ENCODE data around the gene DKKL1.
A peak's percentile ranks its signal among the peaks of the same experiment; 100 is the strongest.
"Not testable (repeated sequence)": the region's sequence is repeated elsewhere in the genome, so short reads cannot be mapped to it uniquely, and the experiment has no call there.

DKKL1 gene

DNA sequence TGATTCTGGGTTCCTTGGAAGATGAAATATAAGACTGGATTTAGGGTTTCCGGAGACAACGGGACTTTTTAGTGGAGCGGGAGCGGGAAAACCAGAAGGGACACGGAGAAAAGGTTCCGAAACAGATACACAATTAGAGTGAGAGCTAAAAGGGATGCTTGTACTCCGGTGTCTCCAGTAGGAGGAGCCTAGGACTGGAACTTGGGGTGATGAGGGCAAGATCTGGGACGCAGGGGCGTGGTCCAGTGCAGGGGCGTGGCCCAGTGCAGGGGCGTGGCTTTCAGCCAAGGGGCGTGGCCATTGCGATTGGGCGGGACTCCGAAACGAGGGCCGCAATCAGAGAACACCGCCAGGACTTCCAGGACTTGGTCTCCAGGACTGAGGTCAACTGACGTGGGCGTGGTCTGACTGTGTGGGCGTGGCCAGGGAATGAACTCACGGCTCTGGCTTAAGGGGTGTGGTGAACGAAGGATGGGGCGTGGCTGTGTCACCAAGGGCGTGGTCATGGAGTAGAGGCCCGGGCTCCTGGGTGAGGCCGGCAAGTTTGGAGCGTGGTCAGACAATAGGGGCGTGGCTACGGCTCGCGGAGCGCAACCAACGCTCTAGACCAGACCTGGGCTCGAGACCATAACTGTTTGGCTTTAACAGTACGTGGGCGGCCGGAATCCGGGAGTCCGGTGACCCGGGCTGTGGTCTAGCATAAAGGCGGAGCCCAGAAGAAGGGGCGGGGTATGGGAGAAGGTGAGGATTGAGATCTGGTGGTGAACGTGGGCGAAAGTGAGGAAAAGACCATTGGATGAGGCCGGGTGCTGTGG is at the start of gene DKKL1:
Gene DKKL1 (plus strand): TSS at position 610 of the 815 bp plus-strand sequence. CDS start 122 bp downstream, at position 732.
- DNase-seq (ENCODE audit: low read depth in 3 of 3) = peak in 2 of 3 experiments; percentile 23 to 36

- no peak for DNase-seq (ENCODE audit: low read depth in 3 of 3)
These were observed 48.6 kb upstream of the DKKL1 start for GRCh38 chr19:49315111-49315510.

DNA sequence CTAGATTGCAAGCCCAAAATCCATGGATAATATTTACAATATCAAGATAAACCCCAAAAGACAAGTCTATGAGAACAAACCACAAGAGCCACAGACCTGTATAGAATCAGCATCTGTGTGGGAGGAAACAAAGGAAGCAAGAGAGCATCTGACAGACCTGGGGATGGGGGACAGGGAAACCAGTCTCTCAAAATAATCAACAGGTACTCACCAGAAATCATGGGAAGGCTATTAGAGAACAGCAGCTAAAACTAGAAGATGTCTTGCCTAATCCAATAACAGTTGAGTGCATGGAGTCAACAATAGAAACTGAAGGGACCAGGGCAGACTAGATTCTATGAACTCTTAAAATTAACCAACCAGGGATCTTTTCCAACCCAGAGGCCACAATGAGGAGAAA is 47.4 kb upstream of the DKKL1 start:
- DNase-seq (ENCODE audit: low read depth in 3 of 3) = no peak

DNA sequence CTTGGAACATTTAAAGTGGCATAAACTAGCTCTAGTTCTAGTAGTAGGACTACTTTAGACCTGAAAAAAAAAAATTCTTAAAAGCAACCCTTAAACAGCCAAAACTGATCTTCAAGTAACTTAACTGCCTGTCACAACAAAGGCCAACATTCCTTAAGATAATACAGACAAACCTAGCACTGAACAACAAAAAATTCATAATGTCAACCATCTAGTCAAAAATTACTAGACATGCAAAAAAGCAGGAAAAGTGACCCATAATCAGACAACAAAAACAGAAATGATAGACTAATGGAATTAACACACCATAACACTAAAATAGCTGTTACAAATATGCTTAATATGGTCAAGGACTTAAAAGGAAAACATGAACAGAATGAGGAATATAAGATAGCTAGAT is 45.4 kb upstream of the DKKL1 start:
- DNase-seq (ENCODE audit: low read depth in 3 of 3) = no peak

- DNase-seq (ENCODE audit: low read depth in 3 of 3) = no peak
These were observed 38.7 kb upstream of the DKKL1 start, which contains the start of gene SLC6A16 for GRCh38 chr19:49324801-49325576. TSS of gene SLC6A16 (minus strand) at chr19:49325191. CDS start at chr19:49311347, 13,844 bp downstream.

- DNase-seq (ENCODE audit: low read depth in 3 of 3) = not testable (repeated sequence)
These were observed 37.9 kb upstream of the DKKL1 start for GRCh38 chr19:49325756-49326155.

- no peak for DNase-seq (ENCODE audit: low read depth in 3 of 3)
These were observed 37.4 kb upstream of the DKKL1 start for GRCh38 chr19:49326165-49326704.

DNA sequence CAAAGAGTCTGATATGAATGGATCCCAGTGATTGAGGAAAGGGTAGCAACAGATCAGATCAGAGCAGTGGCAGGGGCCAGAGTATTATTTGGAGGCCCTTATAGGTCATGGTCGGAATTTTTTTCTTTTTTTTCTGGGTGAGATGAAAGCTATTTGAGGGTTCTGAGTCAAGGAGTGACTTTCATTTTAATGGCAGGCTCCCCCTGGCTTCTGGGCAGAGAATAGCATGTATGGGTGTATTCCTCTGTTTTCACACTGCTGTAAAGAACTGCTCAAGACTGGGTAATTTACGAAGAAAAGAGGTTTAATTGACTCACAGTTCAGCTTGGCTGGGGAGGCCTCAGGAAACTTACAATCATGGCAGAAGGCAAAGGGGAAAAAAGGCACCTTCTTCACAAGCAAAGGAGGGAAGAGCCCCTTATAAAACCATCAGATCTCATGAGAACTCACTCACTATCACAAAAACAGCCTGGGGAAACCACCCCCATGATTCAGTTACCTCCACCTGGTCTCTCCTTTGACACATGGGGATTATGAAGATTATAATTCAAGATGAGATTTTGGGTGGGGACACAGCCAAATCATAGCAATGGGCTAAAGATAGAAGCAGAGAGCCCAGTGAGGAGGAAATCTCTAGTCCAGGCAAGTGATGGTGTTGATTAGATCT is 35.7 kb upstream of the DKKL1 start:
- DNase-seq (ENCODE audit: low read depth in 3 of 3) = no peak

DNA sequence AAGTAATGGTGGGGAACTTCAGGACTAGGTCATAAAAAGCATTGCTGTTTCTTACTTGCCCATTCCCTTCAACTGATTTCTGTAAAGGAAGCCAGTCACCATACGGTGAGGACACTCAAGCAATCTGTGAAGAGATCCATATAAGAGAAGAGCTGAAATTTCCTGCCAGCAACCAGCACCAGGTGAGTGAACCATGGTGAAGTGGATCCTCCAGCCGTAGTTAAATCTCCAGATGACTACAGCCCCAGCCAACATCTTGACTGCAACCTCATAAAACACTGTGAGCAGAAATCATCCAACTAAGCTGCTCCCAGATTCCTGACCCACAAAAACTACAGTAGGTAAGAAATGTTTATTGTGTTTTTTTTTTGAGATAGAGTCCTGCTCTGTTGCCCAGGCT is 34.9 kb upstream of the DKKL1 start:
- no peak for DNase-seq (ENCODE audit: low read depth in 3 of 3)

DNA sequence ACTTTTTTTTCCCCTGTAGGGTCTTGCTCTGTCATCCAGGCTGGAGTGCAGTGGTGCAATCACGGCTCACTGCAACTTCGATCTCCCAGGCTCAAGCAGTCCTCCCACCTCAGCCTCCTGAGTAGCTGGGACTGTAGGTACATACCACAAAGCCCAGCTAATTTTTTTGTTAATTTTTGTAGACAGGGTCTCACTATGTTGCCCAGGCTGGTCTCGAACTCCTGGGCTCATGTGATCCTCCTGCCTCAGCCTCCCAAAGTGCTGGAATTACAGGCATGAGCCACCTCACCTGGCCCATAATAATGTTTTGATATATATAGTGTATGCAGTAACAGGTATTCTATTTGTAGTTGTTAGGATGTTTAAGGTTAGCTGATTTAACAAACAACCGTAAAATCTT is 32.5 kb upstream of the DKKL1 start:
- DNase-seq (ENCODE audit: low read depth in 3 of 3) = not testable (repeated sequence)

- DNase-seq (ENCODE audit: low read depth in 3 of 3) = peak in 2 of 3 experiments; percentile 28 to 45
These were observed 32.0 kb upstream of the DKKL1 start for GRCh38 chr19:49331616-49332055.

GRCh38 chr19:49332691-49333417 is 30.8 kb upstream of the DKKL1 start:
- not testable (repeated sequence) for DNase-seq (ENCODE audit: low read depth in 3 of 3)

DNA sequence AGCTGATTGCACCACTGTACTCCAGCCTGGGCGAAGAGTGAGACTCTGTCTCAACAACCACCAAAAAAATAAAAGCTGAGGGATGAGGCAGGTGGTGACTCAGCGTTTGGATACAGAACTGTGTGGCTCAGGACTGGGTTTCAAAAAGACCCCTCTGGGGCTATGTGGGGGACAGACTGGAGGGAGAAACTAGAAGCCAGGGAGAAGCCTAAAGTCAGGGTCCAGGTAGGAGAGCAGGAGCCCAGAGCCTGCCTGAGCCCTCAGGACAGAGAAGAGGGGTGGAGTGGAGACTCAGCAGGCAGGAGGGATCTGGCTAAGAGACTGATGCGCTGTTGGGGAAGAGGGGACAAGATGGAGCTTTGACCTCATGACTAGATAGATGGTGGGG is 30.3 kb upstream of the DKKL1 start:
- DNase-seq (ENCODE audit: low read depth in 3 of 3) = no peak

- peak; percentile 44 to 55 (median 50) for DNase-seq (ENCODE audit: low read depth in 3 of 3)
These were observed 29.8 kb upstream of the DKKL1 start for GRCh38 chr19:49333811-49334288.

DNA sequence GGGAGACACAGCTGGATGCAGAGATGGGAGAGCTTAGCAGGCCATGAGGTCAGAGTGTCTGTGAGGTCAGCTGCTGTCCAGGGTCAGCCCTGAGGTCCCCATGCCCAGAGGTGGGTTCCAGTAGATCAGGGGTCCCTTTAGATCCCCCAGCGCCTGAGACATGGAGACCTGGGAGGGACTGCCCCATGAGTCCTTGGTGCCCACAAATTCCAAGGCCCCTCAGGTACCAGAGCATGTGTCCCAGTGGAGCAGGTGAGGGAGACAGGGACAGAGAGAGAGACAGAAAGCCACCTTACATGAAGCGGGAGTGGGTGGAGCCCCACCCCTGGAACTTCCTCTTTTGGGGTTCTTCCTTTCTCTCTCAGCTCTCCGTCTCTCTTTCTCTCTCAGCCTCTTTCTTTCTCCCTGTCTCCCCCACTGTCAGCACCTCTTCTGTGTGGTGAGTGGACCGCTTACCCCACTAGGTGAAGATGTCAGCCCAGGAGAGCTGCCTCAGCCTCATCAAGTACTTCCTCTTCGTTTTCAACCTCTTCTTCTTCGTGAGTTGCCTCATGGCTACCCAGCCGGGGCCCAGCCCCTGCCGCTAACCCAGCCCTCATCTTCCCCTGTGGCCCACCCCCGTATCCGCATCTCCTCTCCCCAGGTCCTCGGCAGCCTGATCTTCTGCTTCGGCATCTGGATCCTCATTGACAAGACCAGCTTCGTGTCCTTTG is 28.4 kb upstream of the DKKL1 start, which contains the start of gene CD37:
Gene CD37 (plus strand): TSS at position 336 of the 713 bp plus-strand sequence. CDS start 135 bp downstream, at position 471.
- peak in 1 of 3 experiments; percentile 18 for DNase-seq (ENCODE audit: low read depth in 3 of 3)

- no peak for DNase-seq (ENCODE audit: low read depth in 3 of 3)
These were observed 27.7 kb upstream of the DKKL1 start for GRCh38 chr19:49335784-49336481.

DNA sequence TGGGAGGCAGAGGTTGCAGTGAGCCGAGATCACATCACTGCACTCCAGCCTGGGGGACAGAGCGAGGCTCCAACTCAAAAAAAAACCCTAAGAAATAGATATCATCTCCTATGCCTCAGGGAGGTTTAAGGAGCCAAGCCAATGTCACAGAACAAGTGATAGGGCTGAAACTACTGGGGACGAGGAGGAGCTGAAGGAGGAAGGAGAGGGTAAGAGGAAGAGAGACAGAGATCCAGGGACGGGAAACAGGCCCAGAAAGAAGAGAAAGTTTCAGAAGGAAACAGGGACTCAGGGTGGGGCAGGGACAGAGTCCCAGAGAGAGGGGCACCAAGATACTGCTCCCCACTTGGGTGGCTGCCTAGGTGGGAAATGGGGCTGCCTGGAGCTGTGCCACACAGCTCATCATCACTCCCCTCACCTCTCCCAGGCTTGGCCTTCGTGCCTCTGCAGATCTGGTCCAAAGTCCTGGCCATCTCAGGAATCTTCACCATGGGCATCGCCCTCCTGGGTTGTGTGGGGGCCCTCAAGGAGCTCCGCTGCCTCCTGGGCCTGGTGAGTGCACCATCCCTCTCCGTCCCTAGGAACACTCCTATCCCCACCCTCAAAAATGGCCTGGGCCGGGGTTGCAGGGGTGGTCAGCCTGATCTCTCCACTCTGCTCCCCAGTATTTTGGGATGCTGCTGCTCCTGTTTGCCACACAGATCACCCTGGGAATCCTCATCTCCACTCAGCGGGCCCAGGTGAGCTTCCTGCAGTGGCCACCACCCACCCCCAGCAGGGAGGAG is 27.0 kb upstream of the DKKL1 start:
- DNase-seq (ENCODE audit: low read depth in 3 of 3) = no peak

DNA sequence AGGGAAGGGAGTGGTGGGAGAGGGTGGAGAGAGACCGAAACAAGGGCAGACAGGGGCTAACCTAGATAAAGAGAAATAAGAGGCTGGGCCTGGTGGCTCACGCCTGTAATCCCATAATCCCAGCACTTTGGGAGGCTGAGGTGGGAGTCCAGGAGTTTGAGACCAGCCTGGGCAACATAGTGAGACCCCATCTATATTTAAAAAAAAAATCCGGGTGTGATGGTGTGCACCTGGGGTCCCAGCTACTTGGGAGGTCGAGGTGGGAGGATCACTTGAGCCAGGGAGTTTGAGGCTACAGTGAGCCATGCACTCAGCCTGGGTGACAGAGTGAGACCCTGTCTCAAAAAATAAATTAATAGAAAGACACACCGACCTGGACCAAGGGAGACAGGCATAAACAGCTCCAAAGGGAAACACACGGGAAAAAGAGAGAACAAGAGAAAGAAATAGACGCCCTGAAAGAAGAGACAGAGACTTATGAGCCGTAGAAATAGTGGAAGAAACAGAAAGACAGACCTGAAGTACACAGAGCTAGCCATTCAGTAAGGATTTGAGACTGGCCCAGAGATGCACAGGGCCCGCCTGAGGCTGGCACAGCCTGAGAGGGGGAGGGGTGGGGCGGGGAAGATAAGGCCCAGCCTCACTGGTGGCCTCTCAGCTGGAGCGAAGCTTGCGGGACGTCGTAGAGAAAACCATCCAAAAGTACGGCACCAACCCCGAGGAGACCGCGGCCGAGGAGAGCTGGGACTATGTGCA is 26.2 kb upstream of the DKKL1 start:
- no peak for DNase-seq (ENCODE audit: low read depth in 3 of 3)
